Mucosa of stomach (tissue), 1 donor: Measurements from ENCODE around the gene GGT6.
A peak's percentile ranks its signal among the peaks of the same experiment; 100 is the strongest.
"Not testable (repeated sequence)": the region's sequence is repeated elsewhere in the genome, so short reads cannot be mapped to it uniquely, and the experiment has no call there.

Experiments used
- H3K27me3 ChIP-seq: one replicate; pipeline ENCODE4 v1.7.0; 2013; ENCODE audit warnings: mild to moderate bottlenecking, low read length; ENCODE audit not compliant: control insufficient read depth, insufficient read depth
- H3K36me3 ChIP-seq: one replicate; pipeline ENCODE4 v1.7.0; 2013; ENCODE audit warnings: low read length; ENCODE audit not compliant: control insufficient read depth, insufficient read depth
- H3K4me1 ChIP-seq: one replicate; pipeline ENCODE4 v1.7.0; 2013; ENCODE audit warnings: mild to moderate bottlenecking, low read length; ENCODE audit not compliant: control insufficient read depth, insufficient read depth
- H3K4me3 ChIP-seq: one replicate; pipeline ENCODE4 v1.7.0; 2013; ENCODE audit warnings: low read length
- H3K9ac ChIP-seq: one replicate; pipeline ENCODE4 v1.7.0; 2013; ENCODE audit warnings: mild to moderate bottlenecking, low read length, moderate library complexity
- H3K9me3 ChIP-seq: one replicate; pipeline ENCODE4 v1.7.0; 2013; ENCODE audit warnings: mild to moderate bottlenecking, low read length, moderate library complexity; ENCODE audit not compliant: control insufficient read depth
- donor health status: Pancreatic carcinoma.

GGT6 gene, protein sequence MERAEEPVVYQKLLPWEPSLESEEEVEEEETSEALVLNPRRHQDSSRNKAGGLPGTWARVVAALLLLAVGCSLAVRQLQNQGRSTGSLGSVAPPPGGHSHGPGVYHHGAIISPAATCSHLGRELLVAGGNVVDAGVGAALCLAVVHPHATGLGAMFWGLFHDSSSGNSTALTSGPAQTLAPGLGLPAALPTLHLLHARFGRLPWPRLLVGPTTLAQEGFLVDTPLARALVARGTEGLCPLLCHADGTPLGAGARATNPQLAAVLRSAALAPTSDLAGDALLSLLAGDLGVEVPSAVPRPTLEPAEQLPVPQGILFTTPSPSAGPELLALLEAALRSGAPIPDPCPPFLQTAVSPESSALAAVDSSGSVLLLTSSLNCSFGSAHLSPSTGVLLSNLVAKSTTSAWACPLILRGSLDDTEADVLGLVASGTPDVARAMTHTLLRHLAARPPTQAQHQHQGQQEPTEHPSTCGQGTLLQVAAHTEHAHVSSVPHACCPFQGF

DNA sequence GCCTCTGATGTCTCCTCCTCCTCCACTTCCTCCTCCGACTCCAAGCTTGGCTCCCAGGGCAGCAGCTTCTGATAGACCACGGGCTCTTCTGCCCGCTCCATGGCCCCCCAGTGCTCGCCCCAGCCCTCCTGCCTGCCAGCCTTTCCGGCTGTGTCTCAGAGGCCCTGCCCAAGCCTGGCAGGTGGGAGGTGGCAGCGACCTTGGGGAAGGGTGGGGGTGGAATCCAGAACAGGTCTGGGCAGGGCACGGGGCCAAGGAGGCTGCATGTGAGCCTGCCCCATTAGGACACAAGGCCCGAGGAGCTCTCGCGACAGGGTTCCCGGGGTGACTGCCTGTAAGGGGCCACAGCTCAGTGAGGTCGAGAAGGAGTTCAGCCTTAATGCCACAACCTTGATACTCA is at the start of gene GGT6:
Gene GGT6, minus strand, starts transcription at position 157 of the 400 bp plus-strand sequence. Its CDS starts 56 bp downstream, at position 101.
- H3K27me3 ChIP-seq: no peaks in the 10 kb centered on the region
- peak within 1 kb of the TSS; percentile 54 for H3K4me3 ChIP-seq
- H3K9ac ChIP-seq: peak within 1 kb of the TSS; percentile 83
- no peaks in the 10 kb centered on the region for H3K36me3 ChIP-seq
- peaks cover 34% of the 10 kb centered on the region for H3K4me1 ChIP-seq
- no peaks in the 10 kb centered on the region for H3K9me3 ChIP-seq

DNA sequence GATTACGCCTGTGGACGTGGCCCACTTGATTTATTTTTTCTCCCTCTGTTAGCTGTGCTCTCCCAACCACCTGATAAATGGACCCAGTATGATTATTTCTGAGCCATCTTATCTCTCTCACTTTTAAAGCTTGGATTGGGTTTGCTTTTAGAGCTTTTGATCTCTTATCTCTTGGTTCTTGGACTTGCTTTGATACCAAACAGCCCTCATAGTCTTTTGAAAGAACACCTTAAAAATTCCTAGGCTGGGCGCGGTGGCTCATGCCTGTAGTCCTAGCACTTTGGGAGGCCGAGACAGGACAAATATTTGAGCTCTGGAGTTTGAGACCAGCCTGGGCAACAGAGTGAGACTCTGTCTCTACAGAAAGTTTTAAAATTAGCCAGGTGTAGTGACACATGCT is 49.8 kb upstream of the GGT6 start:
- Histone ChIP-seq H3K9ac (no peak overlapping the region), H3K27me3 (no peaks in the 10 kb centered on the region)

DNA sequence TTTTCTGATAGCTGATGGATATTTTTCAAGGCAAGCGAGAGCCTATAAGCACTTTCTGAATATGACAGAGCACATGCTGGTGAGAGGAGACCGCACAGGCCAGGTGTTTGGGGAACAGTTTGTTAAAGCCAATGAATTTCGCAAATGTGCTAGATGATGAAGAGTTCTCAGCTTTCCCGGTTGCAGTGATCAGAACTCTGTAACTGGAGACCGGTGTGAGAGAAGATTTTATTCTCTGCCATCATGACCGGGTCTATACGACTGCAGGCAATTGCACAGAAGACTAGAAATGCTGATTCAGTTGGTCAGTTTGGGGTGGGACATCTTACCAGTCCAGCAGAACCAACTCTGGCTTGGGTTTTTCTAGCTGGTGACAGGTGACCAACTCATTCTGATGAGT is 49.4 kb upstream of the GGT6 start:
- no peaks in the 10 kb centered on the region for H3K36me3 ChIP-seq
- H3K4me1 ChIP-seq: peaks cover 25% of the 10 kb centered on the region
- no peaks in the 10 kb centered on the region for H3K9me3 ChIP-seq
- H3K4me3 ChIP-seq: no peak overlapping the region
- no peak overlapping the region for H3K9ac ChIP-seq
- no peaks in the 10 kb centered on the region for H3K27me3 ChIP-seq

More for the DNA sequence above, 49.8 kb upstream of the GGT6 start:
- Histone ChIP-seq H3K36me3 (no peaks in the 10 kb centered on the region), H3K4me3 (no peak overlapping the region), H3K9me3 (no peaks in the 10 kb centered on the region), H3K4me1 (peaks cover 25% of the 10 kb centered on the region)

DNA sequence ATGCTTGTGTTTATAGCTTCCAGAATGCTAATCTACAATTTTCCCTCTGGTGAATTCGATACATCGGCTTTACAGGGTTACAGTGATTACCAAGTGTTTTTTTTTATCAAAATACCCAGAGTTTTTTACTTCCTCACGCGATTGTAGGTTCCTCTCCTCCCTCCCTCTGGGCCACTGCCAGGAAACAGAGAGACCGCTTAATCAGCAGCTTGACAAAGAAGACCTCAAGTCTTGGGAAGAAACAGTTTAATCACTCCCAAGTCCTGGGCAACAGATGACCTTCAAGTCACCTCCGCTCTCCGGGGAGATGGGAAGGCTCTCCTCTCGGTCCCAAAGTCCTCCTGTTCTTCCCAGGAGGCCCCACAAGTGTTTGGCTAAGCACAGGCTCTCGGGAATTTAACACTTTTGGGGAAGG is 47.4 kb upstream of the GGT6 start:
- no peaks in the 10 kb centered on the region for H3K27me3 ChIP-seq
- H3K9ac ChIP-seq: no peak overlapping the region
- H3K4me1 ChIP-seq: peaks cover 25% of the 10 kb centered on the region
- H3K4me3 ChIP-seq: no peak overlapping the region
- H3K9me3 ChIP-seq: no peaks in the 10 kb centered on the region
- H3K36me3 ChIP-seq: no peaks in the 10 kb centered on the region

DNA sequence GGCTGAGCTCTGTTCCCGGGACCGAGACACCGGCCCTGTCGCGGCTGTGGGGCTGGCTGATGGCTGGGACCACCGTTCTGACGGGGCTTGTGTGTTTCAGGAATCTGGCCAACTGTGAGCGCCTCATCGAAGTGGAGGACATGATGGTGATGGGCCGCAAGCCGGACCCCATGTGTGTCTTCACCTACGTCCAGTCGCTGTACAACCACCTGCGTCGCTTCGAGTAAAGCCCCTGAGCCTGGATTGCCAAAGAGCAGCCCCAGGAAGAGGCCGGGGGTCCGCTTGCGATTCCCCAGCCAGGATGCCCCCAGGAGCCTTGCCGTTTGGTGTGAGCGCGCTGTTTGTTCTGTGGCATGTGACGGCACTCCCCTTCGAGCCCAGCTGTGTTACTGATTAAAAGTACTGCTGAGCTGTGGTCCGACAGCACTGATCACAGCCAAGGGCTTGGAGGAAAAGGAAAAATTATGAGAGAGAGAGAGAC is 46.9 kb upstream of the GGT6 start:
- no peaks in the 10 kb centered on the region for H3K27me3 ChIP-seq
- no peak overlapping the region for H3K4me3 ChIP-seq
- H3K9me3 ChIP-seq: no peaks in the 10 kb centered on the region
- H3K4me1 ChIP-seq: peaks cover 25% of the 10 kb centered on the region
- no peak overlapping the region for H3K9ac ChIP-seq
- no peaks in the 10 kb centered on the region for H3K36me3 ChIP-seq

DNA sequence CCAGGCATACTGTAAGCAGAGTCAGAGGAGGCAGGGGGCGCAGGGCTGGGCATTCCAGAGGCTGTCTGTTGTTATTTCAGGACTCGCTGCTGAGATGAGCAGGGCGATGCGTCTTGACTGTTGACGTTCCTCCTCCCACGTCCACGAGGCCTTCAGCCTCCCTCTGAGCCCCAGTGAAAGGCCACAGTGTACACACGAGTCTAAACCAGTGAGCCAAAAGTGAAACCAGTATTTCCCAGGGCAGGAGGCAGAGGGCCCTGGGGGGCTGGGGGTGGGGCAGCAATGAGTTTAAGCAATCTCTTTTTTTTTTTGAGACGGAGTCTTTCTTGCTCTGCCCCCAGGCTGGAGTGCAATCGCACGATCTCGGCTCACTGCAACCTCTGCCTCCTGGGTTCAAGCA is 45.4 kb upstream of the GGT6 start:
- H3K27me3 ChIP-seq: no peaks in the 10 kb centered on the region
- no peak overlapping the region for H3K4me3 ChIP-seq
- no peak overlapping the region for H3K9ac ChIP-seq
- no peaks in the 10 kb centered on the region for H3K36me3 ChIP-seq
- peaks cover 25% of the 10 kb centered on the region for H3K4me1 ChIP-seq
- H3K9me3 ChIP-seq: no peaks in the 10 kb centered on the region

DNA sequence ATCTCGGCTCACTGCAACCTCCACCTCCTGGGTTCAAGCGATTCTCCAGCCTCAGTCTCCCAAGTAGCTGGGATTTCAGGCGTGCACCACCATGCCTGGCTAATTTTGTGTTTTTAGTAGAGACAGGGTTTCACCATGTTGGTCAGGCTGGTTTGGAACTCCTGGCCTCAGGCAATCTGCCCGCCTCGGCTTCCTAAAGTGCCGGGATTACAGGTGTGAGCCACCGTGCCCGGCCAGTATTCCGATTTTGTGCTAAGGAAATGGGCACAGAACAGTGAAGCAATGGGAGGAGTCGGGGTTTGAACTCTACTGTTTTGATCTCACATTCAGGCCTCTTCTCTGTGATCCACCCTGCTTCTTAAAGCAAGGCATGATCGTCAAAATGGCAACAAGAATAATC is 44.4 kb upstream of the GGT6 start:
- not testable (repeated sequence) for H3K36me3 ChIP-seq, H3K27me3 ChIP-seq, H3K4me3 ChIP-seq, H3K9me3 ChIP-seq, H3K9ac ChIP-seq
- H3K4me1 ChIP-seq: peaks cover 14% of the 10 kb centered on the region

DNA sequence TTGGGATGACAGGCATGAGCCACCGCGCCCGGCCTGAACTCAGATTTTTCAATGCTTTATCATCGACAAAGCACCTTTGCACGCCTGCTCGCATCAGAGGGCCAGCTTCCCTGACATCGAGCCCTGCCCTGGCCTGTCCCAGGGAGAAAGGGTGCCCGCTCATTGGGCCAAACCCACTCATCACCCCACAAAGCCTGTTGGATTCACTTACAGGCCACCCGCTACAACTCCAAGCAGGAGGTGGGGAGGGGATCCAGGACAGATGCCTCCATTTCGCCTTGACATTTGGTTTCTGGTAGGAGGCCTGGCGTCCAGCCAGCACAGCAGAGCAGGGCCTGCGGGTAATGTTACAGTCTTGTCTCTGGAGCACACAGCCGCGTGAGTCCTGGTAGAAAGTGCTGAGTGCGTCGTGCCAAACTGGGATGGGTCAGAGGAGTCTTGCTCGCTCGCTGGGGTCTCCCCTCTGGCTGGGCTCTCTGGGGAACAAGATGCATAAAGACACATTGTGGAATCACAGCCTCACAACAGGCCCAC is 43.8 kb upstream of the GGT6 start:
- Histone ChIP-seq H3K4me3 (no peak overlapping the region), H3K9me3 (no peaks in the 10 kb centered on the region), H3K4me1 (peaks cover 16% of the 10 kb centered on the region), H3K9ac (no peak overlapping the region), H3K27me3 (no peaks in the 10 kb centered on the region), H3K36me3 (no peaks in the 10 kb centered on the region)

DNA sequence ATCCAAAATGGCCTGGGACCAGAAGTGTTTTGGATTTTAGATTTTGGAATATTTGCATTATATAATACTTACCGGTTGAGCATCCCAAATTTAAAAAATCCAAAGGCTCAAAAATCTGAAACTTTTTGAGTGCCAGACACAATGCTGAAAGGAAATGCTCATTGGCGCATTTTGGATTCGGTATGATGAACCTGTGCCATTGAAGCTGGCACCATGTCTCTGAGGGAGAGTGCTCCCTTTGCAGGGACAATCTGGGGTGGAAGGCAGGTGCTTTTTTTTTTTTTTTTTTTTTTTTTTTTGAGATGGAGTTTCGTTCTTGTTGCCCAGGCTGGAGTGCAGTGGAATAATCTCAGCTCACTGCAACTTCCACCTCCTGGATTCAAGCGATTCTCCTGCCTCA is 41.7 kb upstream of the GGT6 start:
- H3K36me3 ChIP-seq: no peaks in the 10 kb centered on the region
- H3K9me3 ChIP-seq: no peaks in the 10 kb centered on the region
- no peak overlapping the region for H3K9ac ChIP-seq
- H3K4me1 ChIP-seq: peaks cover 5% of the 10 kb centered on the region
- no peak overlapping the region for H3K4me3 ChIP-seq
- H3K27me3 ChIP-seq: peaks cover 4% of the 10 kb centered on the region

DNA sequence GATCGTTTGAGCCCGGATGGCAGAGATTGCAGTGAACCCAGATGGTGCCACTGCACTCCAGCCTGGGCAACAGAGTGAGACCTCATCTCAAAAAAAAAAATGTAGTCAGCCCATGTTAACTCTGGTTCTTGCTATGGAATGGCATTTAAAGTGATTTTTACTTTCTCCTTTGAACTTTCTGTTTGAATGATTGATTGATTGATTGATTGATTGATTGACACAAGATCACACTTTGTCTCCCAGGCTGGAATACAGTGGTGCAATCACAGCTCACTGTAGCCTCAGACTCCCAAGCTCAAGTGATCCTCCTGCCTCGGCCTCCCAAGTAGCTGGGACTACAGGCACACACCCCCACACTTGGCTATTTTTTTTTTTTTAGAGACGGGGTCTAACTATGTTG is 40.9 kb upstream of the GGT6 start:
- H3K4me1 ChIP-seq: peaks cover 4% of the 10 kb centered on the region
- no peaks in the 10 kb centered on the region for H3K9me3 ChIP-seq
- peaks cover 4% of the 10 kb centered on the region for H3K27me3 ChIP-seq
- no peak overlapping the region for H3K9ac ChIP-seq
- no peaks in the 10 kb centered on the region for H3K36me3 ChIP-seq
- no peak overlapping the region for H3K4me3 ChIP-seq

DNA sequence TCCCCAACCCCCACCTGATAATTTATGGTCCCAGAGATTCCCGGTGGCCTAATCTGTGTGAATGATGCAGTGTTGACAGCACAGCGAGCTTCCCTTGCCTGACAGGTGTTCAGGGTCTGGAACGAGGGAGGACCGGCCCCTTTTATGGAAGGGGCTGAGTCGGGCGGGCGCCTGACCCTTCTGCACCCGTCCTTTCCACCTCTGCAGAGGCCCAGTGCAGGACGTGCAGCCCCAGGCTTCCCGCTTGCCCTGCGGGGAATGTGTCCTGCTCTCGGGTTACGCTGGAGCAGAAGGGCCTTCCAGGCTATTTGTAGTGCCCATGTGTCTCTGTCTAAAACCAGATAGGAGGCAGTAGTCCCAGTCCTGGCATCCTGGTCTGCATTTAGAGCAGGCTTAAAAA is 40.2 kb upstream of the GGT6 start:
- Histone ChIP-seq H3K4me1 (peaks cover 4% of the 10 kb centered on the region), H3K4me3 (no peak overlapping the region), H3K36me3 (no peaks in the 10 kb centered on the region), H3K9me3 (no peaks in the 10 kb centered on the region), H3K9ac (no peak overlapping the region), H3K27me3 (peaks cover 4% of the 10 kb centered on the region)

DNA sequence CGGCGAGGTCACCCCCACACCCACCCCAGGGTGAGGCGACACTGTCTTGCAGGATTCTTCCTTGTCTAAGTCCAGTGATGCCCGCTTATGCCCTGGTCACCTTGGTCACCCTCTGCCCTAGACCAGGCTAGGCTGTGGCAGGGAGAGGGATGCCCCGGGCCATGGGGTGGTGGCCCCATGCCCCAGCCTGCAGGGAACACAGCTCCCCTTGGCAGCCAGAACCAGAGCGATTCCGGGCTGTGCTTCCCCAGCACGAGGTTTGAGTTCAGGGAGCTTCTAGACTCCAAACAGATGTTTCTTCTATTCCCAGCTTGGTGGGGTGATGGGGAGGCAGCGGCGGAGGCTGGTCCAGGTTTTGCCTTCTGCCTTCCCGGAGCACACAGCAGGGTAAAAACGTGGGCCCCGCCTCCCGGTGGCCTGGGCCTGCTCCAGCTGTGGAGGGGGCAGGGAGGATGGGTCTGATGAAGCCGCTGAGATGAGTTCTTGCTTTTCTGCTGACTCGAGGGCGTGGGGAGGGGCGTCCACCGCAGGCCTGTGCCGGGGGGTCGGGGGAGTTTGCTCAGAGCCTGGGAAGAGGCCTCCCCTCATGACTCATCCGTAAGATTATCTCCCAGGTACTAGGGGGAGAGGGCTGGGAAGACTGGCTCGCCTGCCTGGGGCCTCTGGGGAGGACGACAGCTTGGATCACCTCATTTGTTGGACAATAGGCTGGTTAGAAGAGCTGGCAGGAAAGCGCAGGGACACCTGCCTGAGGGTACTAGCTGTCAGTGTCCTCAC is 39.3 kb upstream of the GGT6 start:
- H3K4me3 ChIP-seq: no peak overlapping the region
- H3K36me3 ChIP-seq: no peaks in the 10 kb centered on the region
- H3K9me3 ChIP-seq: no peaks in the 10 kb centered on the region
- peaks cover 13% of the 10 kb centered on the region for H3K4me1 ChIP-seq
- H3K9ac ChIP-seq: no peak overlapping the region
- peaks cover 4% of the 10 kb centered on the region for H3K27me3 ChIP-seq
